Urinary bladder (tissue), 4 donors: ENCODE measurements around the gene JAKMIP1. TPM values are rescaled to one million over a fixed set of nuclear protein-coding genes. Genes with fewer than 3 reads are reported as not detected.
A peak's percentile ranks its signal among the peaks of the same experiment; 100 is the strongest.
"Not testable (repeated sequence)": the region's sequence is repeated elsewhere in the genome, so short reads cannot be mapped to it uniquely, and the experiment has no call there.

Source experiments
- DNase-seq: peaks from one replicate; pipeline ENCODE4 v3.0.0-alpha.2; 2015; ENCODE audit errors: extremely low spot score
- H3K27ac ChIP-seq: one replicate; pipeline ENCODE4 v1.5.1; 2013; ENCODE audit warnings: low read depth, mild to moderate bottlenecking, moderate library complexity
- H3K36me3 ChIP-seq: one replicate; pipeline ENCODE4 v1.6.1; 2013; ENCODE audit warnings: mild to moderate bottlenecking, moderate library complexity; ENCODE audit not compliant: insufficient read depth
- H3K4me1 ChIP-seq: one replicate; pipeline ENCODE4 v1.6.1; 2013; ENCODE audit warnings: mild to moderate bottlenecking, moderate library complexity; ENCODE audit not compliant: insufficient read depth
- H3K4me3 ChIP-seq: one replicate; pipeline ENCODE4 v1.5.1; 2013; ENCODE audit warnings: low read depth, low read length
- WGBS: extraction: QIAGEN DNeasy Blood & Tissue Kit; methylation state at CpG from one replicate; pipeline ENCODE4 v1.1.7; 2013; 5-methylcytosine and 5-hydroxymethylcytosine counted together
- polyA plus RNA-seq: library from polyadenylated mRNA; stranded (reverse); fragments of 200-250 nt; gene quantifications from one replicate; pipeline ENCODE4 v1.2.3, GENCODE V29; 2013
- total RNA-seq: library from RNA; depleted of rRNA; stranded (reverse); fragments of >200 nt; gene quantifications from one replicate; pipeline ENCODE4 v1.2.3, GENCODE V29; 2014
- donor health status: healthy with polysubstance abuse.
- donor health status: healthy.

The JAKMIP1 gene
- total and polyA plus RNA-seq, 2 donors, result 0.58 to 0.61 TPM

GRCh38 chr4:6221851-6222760 lies 21.8 kb upstream of the JAKMIP1 start:
- Histone ChIP-seq H3K36me3 (no peaks in the 10 kb centered on the region), H3K27ac (no peak overlapping the region), H3K4me3 (peak overlapping the region; percentile 11), H3K4me1 (no peaks in the 10 kb centered on the region)
- no peak for DNase-seq
- WGBS, result 7% methylated on average over 84 of the region's 84 CpGs

- DNase-seq, result no peak
- H3K4me1 ChIP-seq, result no peaks in the 10 kb centered on the region
- 13% methylated on average over 16 of the region's 16 CpGs for WGBS
- no peaks in the 10 kb centered on the region for H3K36me3 ChIP-seq
- H3K4me3 ChIP-seq, result no peak overlapping the region
- no peak overlapping the region for H3K27ac ChIP-seq
These were observed 21.0 kb upstream of the JAKMIP1 start for GRCh38 chr4:6221301-6221850.

- WGBS, result 70% methylated on average over 1 of the region's 1 CpG
- Histone ChIP-seq H3K4me3 (no peak overlapping the region), H3K4me1 (no peaks in the 10 kb centered on the region), H3K27ac (no peak overlapping the region), H3K36me3 (no peaks in the 10 kb centered on the region)
- DNase-seq, result no peak
These were observed 17.5 kb upstream of the JAKMIP1 start for GRCh38 chr4:6217716-6218381.

GRCh38 chr4:6216588-6216987 lies 16.2 kb upstream of the JAKMIP1 start:
- WGBS, result 73% methylated on average over 3 of the region's 3 CpGs
- no peaks in the 10 kb centered on the region for H3K36me3 ChIP-seq
- DNase-seq, result no peak

GRCh38 chr4:6209921-6210320 lies 9.6 kb upstream of the JAKMIP1 start:
- DNase-seq, result no peak
- H3K4me1 ChIP-seq, result no peaks in the 10 kb centered on the region
- H3K4me3 ChIP-seq, result no peak overlapping the region
- no peaks in the 10 kb centered on the region for H3K36me3 ChIP-seq
- no peak overlapping the region for H3K27ac ChIP-seq
- WGBS, result 83% methylated on average over 4 of the region's 4 CpGs

More at GRCh38 chr4:6216588-6216987, 16.2 kb upstream of the JAKMIP1 start:
- H3K4me1 ChIP-seq, result no peaks in the 10 kb centered on the region
- H3K27ac ChIP-seq, result no peak overlapping the region
- no peak overlapping the region for H3K4me3 ChIP-seq

- WGBS, result 84% methylated on average over 4 of the region's 4 CpGs
- not testable (repeated sequence) for H3K4me1 ChIP-seq, H3K27ac ChIP-seq, H3K4me3 ChIP-seq, H3K36me3 ChIP-seq, DNase-seq
These were observed 8.9 kb upstream of the JAKMIP1 start for GRCh38 chr4:6209291-6209690.

- Histone ChIP-seq H3K36me3 (no peaks in the 10 kb centered on the region), H3K4me1 (no peaks in the 10 kb centered on the region), H3K4me3 (no peak overlapping the region), H3K27ac (no peak overlapping the region)
- 73% methylated on average over 6 of the region's 6 CpGs for WGBS
- no peak for DNase-seq
These were observed 8.1 kb upstream of the JAKMIP1 start for GRCh38 chr4:6208416-6208815.

GRCh38 chr4:6207602-6208001 lies 7.3 kb upstream of the JAKMIP1 start:
- WGBS, result 66% methylated on average over 4 of the region's 4 CpGs
- DNase-seq, result no peak
- no peak overlapping the region for H3K27ac ChIP-seq
- H3K36me3 ChIP-seq, result no peaks in the 10 kb centered on the region
- no peaks in the 10 kb centered on the region for H3K4me1 ChIP-seq
- H3K4me3 ChIP-seq, result no peak overlapping the region

GRCh38 chr4:6206771-6207290 lies 6.5 kb upstream of the JAKMIP1 start:
- DNase-seq, result no peak
- 76% methylated on average over 6 of the region's 6 CpGs for WGBS
- Histone ChIP-seq H3K36me3 (no peaks in the 10 kb centered on the region), H3K4me1 (no peaks in the 10 kb centered on the region), H3K27ac (no peak overlapping the region), H3K4me3 (no peak overlapping the region)

GRCh38 chr4:6205973-6206372 lies 5.6 kb upstream of the JAKMIP1 start:
- H3K27ac ChIP-seq, result no peak overlapping the region
- 68% methylated on average over 4 of the region's 4 CpGs for WGBS
- no peak for DNase-seq

GRCh38 chr4:6205567-6205931 lies 5.2 kb upstream of the JAKMIP1 start:
- Histone ChIP-seq H3K4me3 (no peak overlapping the region), H3K27ac (no peak overlapping the region), H3K4me1 (no peaks in the 10 kb centered on the region), H3K36me3 (no peaks in the 10 kb centered on the region)
- no peak for DNase-seq
- 76% methylated on average over 4 of the region's 4 CpGs for WGBS

More at GRCh38 chr4:6205973-6206372, 5.6 kb upstream of the JAKMIP1 start:
- Histone ChIP-seq H3K36me3 (no peaks in the 10 kb centered on the region), H3K4me3 (no peak overlapping the region), H3K4me1 (no peaks in the 10 kb centered on the region)

GRCh38 chr4:6204871-6205566 lies 4.7 kb upstream of the JAKMIP1 start:
- no peak overlapping the region for H3K27ac ChIP-seq
- no peak for DNase-seq
- H3K4me3 ChIP-seq, result no peak overlapping the region
- no peaks in the 10 kb centered on the region for H3K36me3 ChIP-seq
- H3K4me1 ChIP-seq, result peaks cover under 1% of the 10 kb centered on the region
- WGBS, result 63% methylated on average over 8 of the region's 8 CpGs

GRCh38 chr4:6204098-6204497 lies 3.7 kb upstream of the JAKMIP1 start:
- WGBS, result 87% methylated on average over 3 of the region's 3 CpGs
- peaks cover 2% of the 10 kb centered on the region for H3K4me1 ChIP-seq
- H3K27ac ChIP-seq, result no peak overlapping the region
- H3K36me3 ChIP-seq, result no peaks in the 10 kb centered on the region
- DNase-seq, result no peak
- no peak overlapping the region for H3K4me3 ChIP-seq
